GM10248 (cell line): ENCODE measurements around the gene PDE2A.
A peak's percentile ranks its signal among the peaks of the same experiment; 100 is the strongest.

Source experiments
- CTCF ChIA-PET: fragments of 300-600 bp; sonication (Branson Sonifier 250); formaldehyde crosslinking; extraction: SDS; loops from one replicate; lab custom pipeline; 2021; ENCODE audit warnings: antibody characterized with exemption; lab: Yijun Ruan, JAX
- POLR2A ChIA-PET: fragments of 350-650 bp; sonication (Branson Sonifier 250); formaldehyde crosslinking; extraction: SDS; loops from one replicate; lab custom pipeline; 2020; ENCODE audit warnings: antibody characterized with exemption; lab: Yijun Ruan, JAX
- DNase-seq: peaks from one replicate; pipeline ENCODE4 v3.0.0; 2012; ENCODE audit errors: extremely low spot score
- CTCF ChIP-seq: IDR thresholded peaks from 2 replicates; pipeline ENCODE4 v1.5.1; 2012; ENCODE audit warnings: mild to moderate bottlenecking, low read depth; ENCODE audit errors: extremely low read depth, missing control alignments, control extremely low read depth

PDE2A gene

GRCh38 chr11:72646024-72646423 lies 28.2 kb downstream of the PDE2A start:
- DNase-seq, result no peak
- no peak for TF ChIP-seq CTCF
- POLR2A ChIA-PET, result no interaction called here

DNA sequence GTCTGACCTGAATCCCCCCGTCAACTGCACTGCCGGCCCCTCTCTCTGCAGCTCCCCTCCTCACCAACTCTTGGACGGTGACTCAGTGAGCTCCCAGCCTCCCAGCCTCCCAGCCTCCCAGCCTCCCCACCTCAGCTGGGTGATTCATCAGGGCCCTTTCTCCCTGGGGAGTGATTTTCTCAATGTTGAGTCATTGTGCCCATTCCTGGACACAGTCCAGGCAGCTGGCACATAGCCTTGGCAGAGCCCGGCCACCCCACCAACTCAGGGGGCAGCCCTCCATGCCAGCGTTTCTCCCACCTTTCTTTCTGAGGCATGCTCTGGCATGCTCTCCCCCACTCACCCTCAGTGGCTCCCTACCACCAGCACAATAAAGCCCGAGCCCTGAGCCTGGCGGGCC lies 30.7 kb downstream of the PDE2A start:
- ChIA-PET CTCF (interaction anchor here (0.7 to 13.7 kb wide), 17 partner anchors 8 to 377 kb away, joined by 3 to 154 read pairs (median 3); no protein-coding TSS in a partner anchor), POLR2A (no interaction called here)
- no peak for DNase-seq
- no peak for TF ChIP-seq CTCF

More at GRCh38 chr11:72646024-72646423, 28.2 kb downstream of the PDE2A start:
- CTCF ChIA-PET, result interaction anchor here (1.6 to 13.7 kb wide), 6 partner anchors 10 to 175 kb away, joined by 5 to 154 read pairs (median 11); no protein-coding TSS in a partner anchor

GRCh38 chr11:72642884-72643522 lies 31.2 kb downstream of the PDE2A start:
- ChIA-PET CTCF (interaction anchor here (0.7 to 13.7 kb wide), 17 partner anchors 8 to 377 kb away, joined by 3 to 154 read pairs (median 3); no protein-coding TSS in a partner anchor), POLR2A (no interaction called here)
- DNase-seq, result peak; percentile 90
- TF ChIP-seq CTCF, result peak; percentile 83

DNA sequence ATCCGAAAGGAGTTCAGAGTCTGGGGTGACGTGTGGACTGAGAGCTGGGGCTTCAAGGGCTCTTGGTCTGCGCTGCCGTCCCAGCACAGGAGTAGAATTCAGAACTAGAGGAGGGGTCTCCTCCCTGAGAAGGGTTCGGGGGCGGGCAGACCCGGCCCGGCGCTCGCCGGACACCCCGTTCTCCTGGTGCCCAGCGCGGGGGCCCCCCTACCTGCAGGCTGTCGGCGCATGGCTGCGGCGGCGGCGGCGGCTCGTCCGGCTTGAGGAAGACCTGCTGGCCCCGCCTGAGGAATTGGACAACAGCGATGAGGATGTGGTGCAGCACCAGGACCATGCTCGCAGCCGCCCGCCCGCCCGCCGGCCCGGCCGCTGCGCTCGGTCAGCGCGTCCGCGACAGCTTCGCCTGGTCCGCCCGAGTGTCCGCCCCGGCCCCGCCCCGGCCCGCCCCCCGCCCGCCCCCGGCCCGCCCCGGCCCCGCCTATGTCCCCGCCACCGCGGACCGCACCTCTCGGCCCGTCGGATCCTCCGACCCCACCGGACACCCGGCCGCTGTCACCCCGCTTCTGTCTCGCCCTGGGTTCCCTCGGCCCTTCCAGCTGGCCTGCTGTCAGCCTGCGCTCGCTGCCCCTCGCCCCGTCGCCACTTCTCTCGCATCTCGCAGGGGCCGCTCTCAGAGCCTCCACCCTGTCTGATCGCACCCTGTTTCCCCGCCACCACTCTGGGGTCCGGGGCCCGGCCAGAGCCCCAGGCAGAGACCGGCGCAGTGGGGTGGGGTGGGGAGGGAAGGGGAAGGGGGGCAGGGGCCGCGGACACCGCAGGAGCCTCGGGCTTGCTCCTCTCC lies 32.0 kb downstream of the PDE2A start:
- TF ChIP-seq CTCF, result no peak
- ChIA-PET POLR2A (no interaction called here), CTCF (interaction anchor here (0.9 to 13.7 kb wide), 9 partner anchors 9 to 171 kb away, joined by 3 to 154 read pairs (median 3); no protein-coding TSS in a partner anchor)
- peak; percentile 47 for DNase-seq

GRCh38 chr11:72641522-72642042 lies 32.6 kb downstream of the PDE2A start:
- CTCF ChIA-PET, result interaction anchor here (0.9 to 13.7 kb wide), 5 partner anchors 8 to 170 kb away, joined by 3 to 154 read pairs (median 3); no protein-coding TSS in a partner anchor
- DNase-seq, result no peak
- no peak for TF ChIP-seq CTCF
- POLR2A ChIA-PET, result no interaction called here

DNA sequence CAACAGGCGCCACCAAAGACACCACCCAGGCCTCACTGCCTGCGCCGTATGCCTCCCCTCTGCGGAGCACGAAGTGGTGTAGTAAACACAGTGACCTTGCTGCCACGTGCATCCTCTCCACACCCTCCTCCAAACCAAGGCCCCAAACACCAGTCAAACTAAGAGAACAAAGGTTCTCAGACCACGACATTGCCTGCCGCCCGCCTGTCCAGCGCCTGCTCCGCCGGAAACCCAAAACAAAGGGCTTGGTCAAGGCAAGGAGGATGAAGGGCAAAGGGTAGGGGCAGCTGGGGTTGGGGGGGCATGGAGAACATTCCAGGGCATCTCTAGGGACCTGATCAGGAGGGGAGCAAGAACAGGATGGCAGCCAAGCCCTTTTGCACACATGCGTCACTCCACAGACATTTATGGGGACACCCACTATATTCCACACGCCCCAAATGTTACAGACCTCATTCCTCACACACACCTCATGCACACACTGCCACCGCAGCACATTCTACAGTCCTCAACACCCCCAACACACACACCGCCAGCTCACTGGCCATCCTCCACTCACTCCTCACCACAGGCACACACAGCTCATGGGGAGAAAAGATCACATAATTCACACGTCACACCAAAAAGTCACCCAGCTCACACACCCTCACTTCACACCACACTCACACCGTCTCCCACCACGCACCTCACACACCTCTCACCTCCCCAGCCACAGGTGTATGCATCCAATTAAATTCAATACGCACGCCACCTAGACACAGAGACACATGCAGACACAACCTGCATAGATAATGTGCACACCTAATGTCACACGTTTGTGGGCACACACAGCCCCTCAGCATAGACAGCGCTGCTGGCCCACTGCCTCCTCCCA lies 34.5 kb downstream of the PDE2A start:
- POLR2A ChIA-PET, result no interaction called here
- DNase-seq, result no peak
- no peak for TF ChIP-seq CTCF
- CTCF ChIA-PET, result interaction anchor here (1.2 to 13.7 kb wide), 4 partner anchors 31 to 168 kb away, joined by 3 to 154 read pairs (median 15); no protein-coding TSS in a partner anchor
